Nephron progenitor cell (in vitro differentiated cells): ENCODE measurements around the gene DNAH8.
A peak's percentile ranks its signal among the peaks of the same experiment; 100 is the strongest.

Source experiments
- DNase-seq: peaks from one replicate; pipeline ENCODE4 v3.0.0; 2021
- H3K27ac Mint-ChIP-seq: 2 replicates; pipeline ENCODE4 v1.8.0; 2021; ENCODE audit warnings: mild to moderate bottlenecking, moderate library complexity, mixed read lengths
- H3K27me3 Mint-ChIP-seq: 2 replicates; pipeline ENCODE4 v1.8.0; 2021; ENCODE audit warnings: mild to moderate bottlenecking, low read depth, mixed read lengths; ENCODE audit not compliant: poor library complexity
- H3K36me3 Mint-ChIP-seq: 2 replicates; pipeline ENCODE4 v1.8.0; 2021; ENCODE audit warnings: low read depth, mixed read lengths
- H3K4me1 Mint-ChIP-seq: 2 replicates; pipeline ENCODE4 v1.8.0; 2021; ENCODE audit warnings: mixed read lengths
- H3K4me3 Mint-ChIP-seq: 2 replicates; pipeline ENCODE4 v1.8.0; 2021; ENCODE audit warnings: mild to moderate bottlenecking, moderate library complexity, mixed read lengths
- H3K9me3 Mint-ChIP-seq: 2 replicates; pipeline ENCODE4 v1.8.0; 2021; ENCODE audit warnings: mild to moderate bottlenecking, moderate library complexity, mixed read lengths
- CTCF ChIP-seq: fragments of 200-600 bp; sonication (generic); IDR thresholded peaks from 2 replicates; pipeline ENCODE4 v1.5.0; 2021; ENCODE audit warnings: antibody characterized with exemption

The DNAH8 gene

GRCh38 chr6:39043776-39044175, 328.7 kb downstream of the DNAH8 start:
- H3K9me3 Mint-ChIP-seq, result no peaks in the 10 kb centered on the region
- no peak for DNase-seq
- H3K27me3 Mint-ChIP-seq, result peaks cover 84% of the 10 kb centered on the region
- H3K4me1 Mint-ChIP-seq, result peaks cover 4% of the 10 kb centered on the region
- H3K27ac Mint-ChIP-seq, result no peak overlapping the region
- no peak overlapping the region for H3K4me3 Mint-ChIP-seq
- TF ChIP-seq CTCF, result no peak
- H3K36me3 Mint-ChIP-seq, result no peaks in the 10 kb centered on the region

GRCh38 chr6:39044181-39044580, 329.1 kb downstream of the DNAH8 start:
- DNase-seq, result no peak
- Mint-ChIP-seq H3K9me3 (no peaks in the 10 kb centered on the region), H3K4me1 (peaks cover 4% of the 10 kb centered on the region), H3K27ac (no peak overlapping the region), H3K4me3 (no peak overlapping the region), H3K27me3 (peaks cover 83% of the 10 kb centered on the region), H3K36me3 (no peaks in the 10 kb centered on the region)
- no peak for TF ChIP-seq CTCF

- peaks cover 5% of the 10 kb centered on the region for H3K4me1 Mint-ChIP-seq
- TF ChIP-seq CTCF, result no peak
- H3K9me3 Mint-ChIP-seq, result no peaks in the 10 kb centered on the region
- H3K4me3 Mint-ChIP-seq, result peak overlapping the region; percentile 73
- peaks cover 83% of the 10 kb centered on the region for H3K27me3 Mint-ChIP-seq
- DNase-seq, result no peak
- H3K27ac Mint-ChIP-seq, result no peak overlapping the region
- H3K36me3 Mint-ChIP-seq, result no peaks in the 10 kb centered on the region
These were observed 332.6 kb downstream of the DNAH8 start for GRCh38 chr6:39047434-39048327.

GRCh38 chr6:39048481-39049399, 333.6 kb downstream of the DNAH8 start, which contains the start of gene GLP1R:
GLP1R (plus strand) TSS chr6:39048781; CDS start chr6:39048841, 60 bp downstream.
- H3K27me3 Mint-ChIP-seq, result peaks cover 82% of the 10 kb centered on the region
- H3K36me3 Mint-ChIP-seq, result no peaks in the 10 kb centered on the region
- H3K4me3 Mint-ChIP-seq, result peak within 1 kb of the TSS; percentile 79
- H3K27ac Mint-ChIP-seq, result no peak within 1 kb of the TSS
- peak; percentile 67 for DNase-seq
- H3K4me1 Mint-ChIP-seq, result peaks cover 12% of the 10 kb centered on the region
- no peak for TF ChIP-seq CTCF
- H3K9me3 Mint-ChIP-seq, result no peaks in the 10 kb centered on the region

- peaks cover 83% of the 10 kb centered on the region for H3K27me3 Mint-ChIP-seq
- DNase-seq, result no peak
- H3K4me3 Mint-ChIP-seq, result peak overlapping the region; percentile 79
- H3K36me3 Mint-ChIP-seq, result no peaks in the 10 kb centered on the region
- peaks cover 22% of the 10 kb centered on the region for H3K4me1 Mint-ChIP-seq
- no peak for TF ChIP-seq CTCF
- H3K27ac Mint-ChIP-seq, result no peak overlapping the region
- no peaks in the 10 kb centered on the region for H3K9me3 Mint-ChIP-seq
These were observed 334.6 kb downstream of the DNAH8 start for GRCh38 chr6:39049575-39050283.
